ENCODE results near the gene RAB4A. TPM values are rescaled to one million over a fixed set of nuclear protein-coding genes. Genes with fewer than 3 reads are reported as not detected.

RAB4A gene
- total RNA-seq, 4 donors from 2014 or later = 24.1 to 50.7 (median 43.0) TPM

DNA sequence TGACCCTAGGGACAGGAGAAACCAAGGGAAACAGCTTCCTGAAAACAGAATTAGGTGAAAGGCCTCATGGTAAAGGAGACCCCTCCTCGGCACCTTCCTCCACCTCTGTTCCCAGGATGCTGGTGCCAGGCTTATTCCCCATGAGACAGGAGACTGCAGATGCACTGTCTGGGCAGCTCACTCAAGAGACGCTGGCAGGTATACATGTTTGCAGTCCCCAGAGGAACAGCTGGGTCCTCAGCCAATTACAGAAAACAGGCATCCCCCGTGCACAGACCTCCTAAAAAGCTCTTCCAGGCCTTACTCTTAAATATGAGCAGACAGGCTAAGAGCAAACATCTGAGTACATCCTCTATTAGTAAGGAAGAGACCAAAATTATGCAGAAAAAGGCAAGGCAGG is 65.4 kb downstream of the RAB4A start:
- H3K27me3 ChIP-seq = no peaks in the 10 kb centered on the region
- H3K27ac ChIP-seq = no peak overlapping the region
- no peaks in the 10 kb centered on the region for H3K36me3 ChIP-seq
- no peak overlapping the region for H3K4me3 ChIP-seq
- peaks cover 3 to 9% (median 5%) of the 10 kb centered on the region in 3 donors for H3K4me1 ChIP-seq
- intact Hi-C loops (cut with DNase I) = no loop called here
- H3K9me3 ChIP-seq = peaks cover 0 to 3% (median 0%) of the 10 kb centered on the region in 3 donors
- no peak for DNase-seq
- 80 to 90% methylated on average over 2 to 3 of the region's 3 CpGs for WGBS, 2 donors
- TF ChIP-seq, protein P1, sequence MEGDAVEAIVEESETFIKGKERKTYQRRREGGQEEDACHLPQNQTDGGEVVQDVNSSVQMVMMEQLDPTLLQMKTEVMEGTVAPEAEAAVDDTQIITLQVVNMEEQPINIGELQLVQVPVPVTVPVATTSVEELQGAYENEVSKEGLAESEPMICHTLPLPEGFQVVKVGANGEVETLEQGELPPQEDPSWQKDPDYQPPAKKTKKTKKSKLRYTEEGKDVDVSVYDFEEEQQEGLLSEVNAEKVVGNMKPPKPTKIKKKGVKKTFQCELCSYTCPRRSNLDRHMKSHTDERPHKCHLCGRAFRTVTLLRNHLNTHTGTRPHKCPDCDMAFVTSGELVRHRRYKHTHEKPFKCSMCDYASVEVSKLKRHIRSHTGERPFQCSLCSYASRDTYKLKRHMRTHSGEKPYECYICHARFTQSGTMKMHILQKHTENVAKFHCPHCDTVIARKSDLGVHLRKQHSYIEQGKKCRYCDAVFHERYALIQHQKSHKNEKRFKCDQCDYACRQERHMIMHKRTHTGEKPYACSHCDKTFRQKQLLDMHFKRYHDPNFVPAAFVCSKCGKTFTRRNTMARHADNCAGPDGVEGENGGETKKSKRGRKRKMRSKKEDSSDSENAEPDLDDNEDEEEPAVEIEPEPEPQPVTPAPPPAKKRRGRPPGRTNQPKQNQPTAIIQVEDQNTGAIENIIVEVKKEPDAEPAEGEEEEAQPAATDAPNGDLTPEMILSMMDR (IDR thresholded peaks at IDR 0.05) = no peak
- no peak for TF ChIP-seq POLR2A (IDR thresholded peaks at IDR 0.05)

DNA sequence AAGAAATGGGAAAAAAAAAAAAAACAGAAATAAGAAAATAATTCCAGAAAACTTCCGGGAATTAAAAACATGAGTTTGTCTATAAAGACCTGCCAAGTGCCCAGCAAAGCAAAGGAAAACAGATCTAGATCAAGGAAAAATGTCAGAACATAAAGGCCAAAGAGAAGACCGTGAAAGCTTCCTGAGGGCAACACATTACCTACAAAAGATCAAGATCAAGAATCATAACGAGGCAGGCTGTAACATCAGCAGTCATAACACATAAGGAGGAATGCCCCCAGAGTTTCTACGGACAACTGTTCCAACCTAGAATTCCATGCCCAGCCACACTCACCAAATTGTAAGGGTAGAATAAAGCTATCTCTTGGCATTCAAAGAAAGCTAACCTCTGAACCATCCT is 68.2 kb downstream of the RAB4A start:
- Histone ChIP-seq H3K4me3 (no peak overlapping the region), H3K9me3 (peaks cover 0 to under 1% (median 0%) of the 10 kb centered on the region in 3 donors), H3K4me1 (peaks cover 7 to 27% (median 9%) of the 10 kb centered on the region in 3 donors), H3K36me3 (no peaks in the 10 kb centered on the region), H3K27me3 (peaks cover 0 to 1% (median 0%) of the 10 kb centered on the region in 4 donors), H3K27ac (no peak overlapping the region)
- TF ChIP-seq POLR2A (IDR thresholded peaks at IDR 0.05) = no peak
- TF ChIP-seq, protein P1 (IDR thresholded peaks at IDR 0.05) = no peak
- no peak for DNase-seq
- WGBS, 2 donors = 84 to 91% methylated on average over 4 of the region's 4 CpGs
- intact Hi-C loops (cut with DNase I) = no loop called here

DNA sequence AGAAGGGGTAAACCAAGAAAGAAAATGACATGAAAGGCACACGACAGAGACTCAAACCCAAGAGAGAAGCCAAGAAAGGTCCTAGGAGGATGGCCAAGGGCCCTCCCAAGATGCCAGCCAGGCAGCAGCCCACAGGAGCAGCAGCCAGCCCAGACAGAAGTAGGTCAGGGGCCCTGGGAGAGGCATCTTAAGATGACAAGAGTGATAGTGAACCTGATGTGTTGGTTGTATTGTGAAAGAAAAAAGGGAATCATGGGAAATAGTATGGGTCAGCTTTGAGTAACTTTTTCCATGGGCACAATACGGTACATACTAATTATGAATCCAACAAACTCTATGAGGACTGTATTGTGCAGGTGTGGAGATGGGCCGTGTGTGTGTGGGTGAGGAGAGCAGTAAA is 68.6 kb downstream of the RAB4A start:
- no peak for TF ChIP-seq POLR2A (IDR thresholded peaks at IDR 0.05)
- TF ChIP-seq, protein P1 (IDR thresholded peaks at IDR 0.05) = no peak
- Histone ChIP-seq H3K27ac (no peak overlapping the region), H3K4me1 (peaks cover 7 to 29% (median 9%) of the 10 kb centered on the region in 3 donors), H3K4me3 (no peak overlapping the region), H3K27me3 (peaks cover 0 to 5% (median 0%) of the 10 kb centered on the region in 4 donors), H3K36me3 (no peaks in the 10 kb centered on the region), H3K9me3 (no peaks in the 10 kb centered on the region)
- intact Hi-C loops (cut with DNase I) = no loop called here
- WGBS, 2 donors = 85 to 96% methylated on average over 3 of the region's 3 CpGs
- DNase-seq = no peak

DNA sequence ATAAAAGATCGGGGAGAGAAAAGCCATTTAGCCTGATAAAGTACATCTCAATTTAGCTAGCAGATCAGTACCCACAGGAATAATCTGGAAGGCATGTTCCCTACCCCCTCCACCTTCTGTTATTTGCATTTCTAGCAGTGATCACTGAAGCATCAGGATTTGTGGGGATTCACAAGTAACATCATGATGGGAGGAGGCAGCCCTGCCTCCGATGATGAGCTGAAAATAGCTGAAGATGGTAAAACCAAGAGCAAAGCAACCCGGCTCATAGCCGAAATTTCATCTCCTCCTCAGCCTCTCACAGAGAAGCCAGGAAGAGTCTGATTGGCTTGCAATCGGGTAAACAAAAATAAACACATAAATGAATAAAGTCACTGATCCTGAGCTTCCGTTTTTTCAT is 69.6 kb downstream of the RAB4A start:
- WGBS, 2 donors = 83 to 86% methylated on average over 6 of the region's 6 CpGs
- Histone ChIP-seq H3K27me3 (peaks cover 0 to 13% (median 0%) of the 10 kb centered on the region in 4 donors), H3K9me3 (no peaks in the 10 kb centered on the region), H3K36me3 (no peaks in the 10 kb centered on the region), H3K27ac (no peak overlapping the region), H3K4me1 (peaks cover 7 to 29% (median 9%) of the 10 kb centered on the region in 3 donors), H3K4me3 (no peak overlapping the region)
- intact Hi-C loops (cut with DNase I) = loop anchor here (5.0 kb wide), 1 partner anchor 73 kb away; no protein-coding TSS in a partner anchor
- no peak for DNase-seq
- TF ChIP-seq, protein P1 (IDR thresholded peaks at IDR 0.05) = no peak
- TF ChIP-seq POLR2A (IDR thresholded peaks at IDR 0.05) = no peak

DNA sequence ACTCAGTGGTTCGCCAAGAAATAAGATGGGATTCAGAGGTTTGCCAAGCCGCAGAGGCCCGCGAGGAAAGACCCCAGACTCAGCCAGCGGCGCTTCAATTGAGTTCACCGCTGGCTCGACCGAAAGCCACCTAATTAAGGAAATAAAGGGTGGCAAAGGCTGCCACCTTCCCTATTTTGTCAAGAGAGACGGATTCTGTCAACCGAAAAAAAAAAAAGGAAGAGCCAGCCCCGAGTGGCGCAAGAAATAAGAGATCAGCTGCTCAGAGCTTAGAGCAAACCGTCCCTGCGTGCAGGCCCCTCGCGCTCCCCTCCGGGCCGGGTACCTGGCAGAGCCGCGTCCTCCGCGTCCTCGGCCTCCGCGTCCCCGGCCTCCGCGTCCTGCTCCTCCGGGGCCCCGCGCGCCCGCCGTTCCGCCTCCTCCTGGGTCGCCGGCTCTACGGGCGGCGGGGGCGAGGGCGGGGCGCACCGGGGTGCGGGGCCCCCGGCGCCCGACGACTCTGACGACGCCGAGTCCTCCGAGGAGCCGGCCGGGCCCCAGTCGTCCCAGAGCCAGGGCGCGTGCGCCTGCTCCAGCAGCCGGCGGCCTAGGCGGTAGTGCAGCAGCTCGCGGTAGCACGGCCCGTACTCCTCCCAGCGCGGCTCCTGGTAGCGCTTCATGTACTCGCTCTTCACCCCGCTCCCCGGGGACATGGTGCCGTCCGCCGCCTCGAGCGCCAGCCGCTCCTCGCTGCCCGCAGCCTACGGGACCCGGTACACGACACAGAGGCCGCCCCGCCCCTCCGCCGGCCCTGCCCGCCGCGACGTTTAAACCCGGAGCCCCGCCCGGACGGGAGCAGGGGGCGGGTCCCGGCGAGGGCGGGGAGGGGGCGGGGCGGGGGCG is 71.1 kb downstream of the RAB4A start:
- no peaks in the 10 kb centered on the region for H3K36me3 ChIP-seq
- intact Hi-C loops (cut with DNase I) = loop anchor here (5.0 kb wide), 1 partner anchor 75 kb away; no protein-coding TSS in a partner anchor
- peaks cover 7 to 29% (median 9%) of the 10 kb centered on the region in 3 donors for H3K4me1 ChIP-seq
- peak overlapping the region; percentile 69 to 90 (median 81) for H3K4me3 ChIP-seq
- WGBS, 2 donors = 0 to 2% methylated on average over 6 to 17 of the region's 103 CpGs
- H3K27me3 ChIP-seq = peaks cover 0 to 28% (median 0%) of the 10 kb centered on the region in 4 donors
- peak overlapping the region; percentile 87 to 98 (median 90) for H3K27ac ChIP-seq
- H3K9me3 ChIP-seq = no peaks in the 10 kb centered on the region
- TF ChIP-seq, protein P1 (IDR thresholded peaks at IDR 0.05) = no peak
- peak in 2 of 4 donors; percentile 36 to 82 for TF ChIP-seq POLR2A (IDR thresholded peaks at IDR 0.05)
- peak; percentile 45 for DNase-seq

All from esophagus squamous epithelium (tissue), 5 donors.